ENCODE measurements around the gene ARHGDIA. TPM values are rescaled to one million over a fixed set of nuclear protein-coding genes. Genes with fewer than 3 reads are reported as not detected.
"Not testable (repeated sequence)": the region's sequence is repeated elsewhere in the genome, so short reads cannot be mapped to it uniquely, and the experiment has no call there.

ARHGDIA gene
- total RNA-seq, 1 donor from 2014 or later = 126 TPM

GRCh38 chr17:81852237-81852636, 18.9 kb downstream of the ARHGDIA start:
- no peak for DNase-seq (ENCODE audit: missing footprints)
- intact Hi-C loops (cut with DNase I) = no loop called here
- ATAC-seq = no peak

- DNase-seq (ENCODE audit: missing footprints) (no peak), ATAC-seq (no peak)
- intact Hi-C loops (cut with DNase I) = no loop called here
Observed at GRCh38 chr17:81851423-81851822, 19.7 kb downstream of the ARHGDIA start.

GRCh38 chr17:81849457-81849856, 21.7 kb downstream of the ARHGDIA start:
- ATAC-seq (no peak), DNase-seq (ENCODE audit: missing footprints) (no peak)
- intact Hi-C loops (cut with DNase I) = no loop called here

- DNase-seq (ENCODE audit: missing footprints) = no peak
- intact Hi-C loops (cut with DNase I) = no loop called here
- no peak for ATAC-seq
Observed at GRCh38 chr17:81846743-81847689, 24.1 kb downstream of the ARHGDIA start.

- intact Hi-C loops (cut with DNase I) = no loop called here
- ATAC-seq (no peak), DNase-seq (ENCODE audit: missing footprints) (no peak)
Observed at GRCh38 chr17:81845881-81846742, 25.0 kb downstream of the ARHGDIA start.

GRCh38 chr17:81845361-81845760, 25.8 kb downstream of the ARHGDIA start:
- intact Hi-C loops (cut with DNase I) = no loop called here
- DNase-seq (ENCODE audit: missing footprints) (no peak), ATAC-seq (no peak)

GRCh38 chr17:81844887-81845286, 26.2 kb downstream of the ARHGDIA start:
- intact Hi-C loops (cut with DNase I) = no loop called here
- DNase-seq (ENCODE audit: missing footprints) = no peak
- ATAC-seq = no peak

- intact Hi-C loops (cut with DNase I) = no loop called here
- ATAC-seq = no peak
- DNase-seq (ENCODE audit: missing footprints) = no peak
Observed at GRCh38 chr17:81844327-81844851, 26.7 kb downstream of the ARHGDIA start.

- ATAC-seq = no peak
- no peak for DNase-seq (ENCODE audit: missing footprints)
- intact Hi-C loops (cut with DNase I) = no loop called here
Observed at GRCh38 chr17:81843713-81844326, 27.3 kb downstream of the ARHGDIA start.

- intact Hi-C loops (cut with DNase I) = no loop called here
- DNase-seq (ENCODE audit: missing footprints) (no peak), ATAC-seq (no peak)
Observed at GRCh38 chr17:81842725-81843504, 28.2 kb downstream of the ARHGDIA start.

- ATAC-seq (no peak), DNase-seq (ENCODE audit: missing footprints) (no peak)
- intact Hi-C loops (cut with DNase I) = no loop called here
Observed at GRCh38 chr17:81842378-81842724, 28.8 kb downstream of the ARHGDIA start.

- ATAC-seq (peak; percentile 3), DNase-seq (ENCODE audit: missing footprints) (no peak)
- intact Hi-C loops (cut with DNase I) = no loop called here
Observed at GRCh38 chr17:81841866-81842265, 29.3 kb downstream of the ARHGDIA start.

- ATAC-seq = peak; percentile 72
- no peak for DNase-seq (ENCODE audit: missing footprints)
- intact Hi-C loops (cut with DNase I) = no loop called here
Observed at GRCh38 chr17:81840826-81841778, 30.0 kb downstream of the ARHGDIA start.

- ATAC-seq; intact Hi-C loops (cut with DNase I): not testable (repeated sequence)
Observed at GRCh38 chr17:81840059-81840458, 31.1 kb downstream of the ARHGDIA start.

GRCh38 chr17:81839301-81839700, 31.8 kb downstream of the ARHGDIA start:
- intact Hi-C loops (cut with DNase I) = no loop called here
- DNase-seq (ENCODE audit: missing footprints) = no peak
- no peak for ATAC-seq

More at GRCh38 chr17:81840059-81840458, 31.1 kb downstream of the ARHGDIA start:
- not testable (repeated sequence) for DNase-seq (ENCODE audit: missing footprints)

- DNase-seq (ENCODE audit: missing footprints) = no peak
- intact Hi-C loops (cut with DNase I) = no loop called here
- ATAC-seq = no peak
Observed at GRCh38 chr17:81838753-81839255, 32.3 kb downstream of the ARHGDIA start.

- DNase-seq (ENCODE audit: missing footprints) = no peak
- no peak for ATAC-seq
Observed at GRCh38 chr17:81837641-81838040, 33.5 kb downstream of the ARHGDIA start.

More at GRCh38 chr17:81837641-81838040, 33.5 kb downstream of the ARHGDIA start:
- intact Hi-C loops (cut with DNase I) = no loop called here
